Measurements from ENCODE around the gene TEAD1.

The TEAD1 gene

GRCh38 chr11:12673924-12674570 is at the start of gene TEAD1:
Gene TEAD1 (plus strand): TSS chr11:12674421.
- H3K4me3 ChIP-seq (ENCODE audit: low read length), result peak within 1 kb of the TSS; percentile 83
- TF ChIP-seq ZNF274 (IDR thresholded peaks at IDR 0.05; ENCODE audit: low read depth, low read length), result no peak

DNA sequence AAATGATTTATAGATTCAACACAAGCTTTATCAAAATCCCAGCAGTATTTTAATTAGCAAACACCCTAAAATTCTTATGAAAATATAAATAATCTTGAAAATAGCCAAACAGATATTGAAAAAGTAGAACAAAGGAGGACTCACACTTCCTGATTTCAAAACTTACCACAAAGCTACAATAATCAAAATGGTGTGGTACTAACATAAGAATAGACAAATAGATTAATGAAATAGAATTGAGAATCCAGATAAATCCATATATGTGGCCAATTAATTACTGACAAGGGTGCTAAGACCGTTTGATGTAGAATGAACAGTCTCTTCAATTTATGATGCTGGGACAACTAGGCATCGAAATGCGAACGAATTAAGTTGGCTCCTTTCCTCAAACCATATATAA is 49.6 kb upstream of the TEAD1 start:
- no peak overlapping the region for H3K4me3 ChIP-seq (ENCODE audit: low read length)
- TF ChIP-seq ZNF274 (IDR thresholded peaks at IDR 0.05; ENCODE audit: low read depth, low read length), result no peak

- no peak for TF ChIP-seq ZNF274 (IDR thresholded peaks at IDR 0.05; ENCODE audit: low read depth, low read length)
- no peak overlapping the region for H3K4me3 ChIP-seq (ENCODE audit: low read length)
These were observed 48.7 kb upstream of the TEAD1 start for GRCh38 chr11:12625438-12626071.

DNA sequence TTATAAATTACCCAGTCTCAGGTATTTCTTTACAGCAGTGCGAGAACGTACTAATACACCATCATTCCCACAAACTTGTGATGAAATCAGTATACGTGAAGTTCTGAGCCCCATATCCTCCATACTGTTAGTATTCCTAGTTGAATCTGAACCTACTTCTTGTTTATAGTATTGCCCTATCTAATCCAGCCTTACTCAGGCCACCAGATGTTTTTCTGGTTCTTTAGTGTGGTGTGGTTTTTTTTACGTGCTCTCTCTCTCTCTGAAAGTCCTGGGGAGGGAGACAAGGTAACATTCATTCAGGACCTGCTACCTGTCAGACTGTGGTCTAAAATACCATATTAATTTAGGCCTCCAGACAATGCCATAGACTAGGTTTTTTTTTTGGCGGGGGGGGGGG is 47.6 kb upstream of the TEAD1 start:
- no peak overlapping the region for H3K4me3 ChIP-seq (ENCODE audit: low read length)
- TF ChIP-seq ZNF274 (IDR thresholded peaks at IDR 0.05; ENCODE audit: low read depth, low read length), result no peak

- no peak for TF ChIP-seq ZNF274 (IDR thresholded peaks at IDR 0.05; ENCODE audit: low read depth, low read length)
- no peak overlapping the region for H3K4me3 ChIP-seq (ENCODE audit: low read length)
These were observed 45.9 kb upstream of the TEAD1 start for GRCh38 chr11:12628314-12628713.

DNA sequence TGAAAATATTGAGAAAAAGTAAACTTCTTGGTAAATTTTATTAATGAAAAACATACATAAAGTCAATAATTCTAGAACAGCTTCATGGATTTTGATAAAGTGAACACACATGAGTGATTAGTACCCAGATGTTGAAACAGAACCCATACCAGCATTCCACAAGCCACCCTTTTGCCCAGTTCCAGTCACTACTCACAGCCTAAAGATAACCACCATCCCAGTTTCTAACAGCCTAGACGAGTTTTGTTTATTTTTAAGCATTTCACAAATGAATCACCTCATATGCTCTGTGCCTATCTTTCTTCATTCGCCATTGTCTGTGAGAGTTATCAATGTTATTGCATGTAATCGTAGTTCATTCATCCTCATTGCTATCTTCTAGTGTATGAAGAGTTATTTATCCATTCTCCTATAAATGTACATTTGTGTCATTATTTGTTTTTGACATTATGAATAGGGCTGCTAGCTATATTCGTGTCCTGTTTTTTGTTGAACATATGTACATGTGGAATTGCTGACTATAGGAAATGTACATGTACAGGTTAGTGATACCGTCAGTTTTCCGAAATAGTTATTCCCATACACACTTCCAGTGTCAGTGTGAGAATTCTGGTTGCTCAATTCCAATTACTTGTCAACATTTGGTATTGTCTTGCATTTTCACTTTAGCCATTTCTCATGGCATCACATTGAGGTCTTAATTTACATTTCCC is 44.5 kb upstream of the TEAD1 start:
- no peak for TF ChIP-seq ZNF274 (IDR thresholded peaks at IDR 0.05; ENCODE audit: low read depth, low read length)
- no peak overlapping the region for H3K4me3 ChIP-seq (ENCODE audit: low read length)

DNA sequence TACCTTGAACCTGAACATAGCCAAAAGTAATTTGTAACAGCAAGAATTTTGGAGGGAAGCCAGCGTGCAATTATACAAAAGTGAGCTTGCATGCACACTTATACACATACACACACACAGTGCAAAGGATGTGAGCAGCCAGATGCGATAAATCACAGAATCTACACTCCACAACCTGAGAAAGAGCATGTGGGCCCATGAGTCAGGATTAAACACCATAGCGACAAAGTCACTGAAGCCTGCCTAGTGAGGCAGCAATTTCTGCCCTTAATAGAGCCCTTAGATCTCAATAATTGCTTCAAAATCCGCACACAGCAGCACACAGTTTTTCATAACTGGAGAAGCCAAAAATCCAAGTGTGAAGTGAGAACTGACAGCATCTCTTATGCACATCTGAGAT is 42.6 kb upstream of the TEAD1 start:
- no peak overlapping the region for H3K4me3 ChIP-seq (ENCODE audit: low read length)
- no peak for TF ChIP-seq ZNF274 (IDR thresholded peaks at IDR 0.05; ENCODE audit: low read depth, low read length)

GRCh38 chr11:12634329-12634728 is 39.9 kb upstream of the TEAD1 start:
- no peak overlapping the region for H3K4me3 ChIP-seq (ENCODE audit: low read length)
- no peak for TF ChIP-seq ZNF274 (IDR thresholded peaks at IDR 0.05; ENCODE audit: low read depth, low read length)

DNA sequence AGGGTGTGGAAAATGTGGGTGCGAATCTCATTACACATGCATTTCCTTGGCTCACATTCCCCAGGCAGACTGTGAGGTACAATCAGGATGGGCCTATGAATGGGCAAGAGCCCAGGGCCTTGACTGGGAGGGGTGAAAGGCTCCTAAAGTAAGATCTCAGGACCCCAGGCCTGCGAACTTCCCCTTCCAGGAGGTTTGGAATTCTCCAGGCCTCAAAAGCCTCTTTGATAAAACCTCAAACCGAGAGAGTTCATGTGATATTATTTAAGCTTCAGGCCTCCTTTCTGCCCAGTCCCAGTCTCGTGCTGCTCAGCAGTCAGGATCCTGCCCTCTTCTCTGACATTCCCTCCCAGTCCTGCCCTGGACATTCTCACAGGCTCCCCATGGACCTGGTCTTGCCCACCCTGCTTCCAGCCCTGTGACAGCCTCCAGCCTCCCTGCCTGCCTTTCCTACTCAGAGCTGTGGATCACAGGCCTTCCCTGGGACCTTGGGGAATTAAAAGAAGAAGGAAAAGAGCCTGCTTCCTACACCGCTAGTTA is 37.3 kb upstream of the TEAD1 start:
- TF ChIP-seq ZNF274 (IDR thresholded peaks at IDR 0.05; ENCODE audit: low read depth, low read length), result no peak

DNA sequence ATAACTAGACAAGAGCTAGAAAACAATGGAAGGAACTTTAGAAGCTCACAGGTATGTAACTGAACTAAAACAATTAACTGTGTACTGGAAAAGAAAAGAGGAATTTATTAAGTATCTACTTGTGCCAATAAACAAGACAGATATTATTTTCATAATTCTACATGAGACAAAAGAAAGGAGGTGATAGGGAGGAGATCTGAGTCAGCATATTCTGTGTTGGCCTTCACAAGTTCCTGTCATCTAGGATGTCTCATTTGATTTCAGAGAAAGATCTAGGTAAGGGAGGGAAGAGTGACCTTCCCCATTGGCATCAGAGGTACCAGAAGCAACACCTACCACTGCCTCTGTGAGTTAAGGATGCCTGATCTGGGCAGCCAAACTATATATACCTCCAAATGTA is 34.8 kb upstream of the TEAD1 start:
- no peak overlapping the region for H3K4me3 ChIP-seq (ENCODE audit: low read length)
- TF ChIP-seq ZNF274 (IDR thresholded peaks at IDR 0.05; ENCODE audit: low read depth, low read length), result no peak

More for the DNA sequence above, 37.3 kb upstream of the TEAD1 start:
- H3K4me3 ChIP-seq (ENCODE audit: low read length), result no peak overlapping the region

- TF ChIP-seq ZNF274 (IDR thresholded peaks at IDR 0.05; ENCODE audit: low read depth, low read length), result no peak
- H3K4me3 ChIP-seq (ENCODE audit: low read length), result no peak overlapping the region
These were observed 33.9 kb upstream of the TEAD1 start for GRCh38 chr11:12640355-12640754.

GRCh38 chr11:12640926-12641849 is 33.0 kb upstream of the TEAD1 start:
- H3K4me3 ChIP-seq (ENCODE audit: low read length), result no peak overlapping the region
- no peak for TF ChIP-seq ZNF274 (IDR thresholded peaks at IDR 0.05; ENCODE audit: low read depth, low read length)

- H3K4me3 ChIP-seq (ENCODE audit: low read length), result no peak overlapping the region
- no peak for TF ChIP-seq ZNF274 (IDR thresholded peaks at IDR 0.05; ENCODE audit: low read depth, low read length)
These were observed 32.2 kb upstream of the TEAD1 start for GRCh38 chr11:12642040-12642439.
